Sigmoid colon (tissue), 4 donors: ENCODE results near the gene ALDH3A2.

ENCODE experiments used
- POLR2A ChIP-seq, 2 donors: fragments of 450-650 bp; IDR thresholded peaks; one replicate each; pipeline ENCODE4 v1.6.1; 2016; ENCODE audit warnings: antibody characterized with exemption in 2 of 2, mild to moderate bottlenecking in 2 of 2, moderate library complexity in 2 of 2
- POLR2AphosphoS5 ChIP-seq, 4 donors: sonication (generic); formaldehyde crosslinking; IDR thresholded peaks; one replicate each; pipeline ENCODE4 v1.6.1; 2017; ENCODE audit warnings: antibody characterized with exemption in 4 of 4
- TF ChIP-seq, protein P1 (sequence below), 4 experiments: fragments of 450-650 bp in 3 of 4; fragments of 200-600 bp in 1 of 4; IDR thresholded peaks; one replicate each; pipeline ENCODE4 v1.5.1; 2016 to 2019; ENCODE audit warnings: antibody characterized with exemption in 4 of 4, mild to moderate bottlenecking in 3 of 4, moderate library complexity in 2 of 4

DNA sequence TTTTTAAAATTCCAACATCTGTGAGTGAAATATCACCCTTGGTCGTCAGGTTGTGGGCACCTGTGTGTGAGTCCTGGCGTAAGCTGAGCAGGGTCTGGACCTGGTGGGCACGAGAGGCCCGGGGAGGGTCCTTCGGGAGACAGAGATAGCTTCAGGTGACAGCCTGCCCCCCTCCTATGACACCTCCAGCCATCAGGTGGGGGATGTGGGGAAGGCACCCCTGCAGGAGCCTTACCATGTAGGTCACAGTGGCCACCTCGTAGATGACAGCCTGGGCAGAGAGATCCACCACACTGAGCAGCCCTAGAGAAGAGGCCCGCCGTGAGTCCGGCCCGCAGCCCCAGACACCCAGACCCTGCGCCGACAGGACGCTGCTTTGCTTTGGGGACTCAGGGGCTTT, 56.6 kb downstream of the ALDH3A2 start:
- TF ChIP-seq, protein P1, sequence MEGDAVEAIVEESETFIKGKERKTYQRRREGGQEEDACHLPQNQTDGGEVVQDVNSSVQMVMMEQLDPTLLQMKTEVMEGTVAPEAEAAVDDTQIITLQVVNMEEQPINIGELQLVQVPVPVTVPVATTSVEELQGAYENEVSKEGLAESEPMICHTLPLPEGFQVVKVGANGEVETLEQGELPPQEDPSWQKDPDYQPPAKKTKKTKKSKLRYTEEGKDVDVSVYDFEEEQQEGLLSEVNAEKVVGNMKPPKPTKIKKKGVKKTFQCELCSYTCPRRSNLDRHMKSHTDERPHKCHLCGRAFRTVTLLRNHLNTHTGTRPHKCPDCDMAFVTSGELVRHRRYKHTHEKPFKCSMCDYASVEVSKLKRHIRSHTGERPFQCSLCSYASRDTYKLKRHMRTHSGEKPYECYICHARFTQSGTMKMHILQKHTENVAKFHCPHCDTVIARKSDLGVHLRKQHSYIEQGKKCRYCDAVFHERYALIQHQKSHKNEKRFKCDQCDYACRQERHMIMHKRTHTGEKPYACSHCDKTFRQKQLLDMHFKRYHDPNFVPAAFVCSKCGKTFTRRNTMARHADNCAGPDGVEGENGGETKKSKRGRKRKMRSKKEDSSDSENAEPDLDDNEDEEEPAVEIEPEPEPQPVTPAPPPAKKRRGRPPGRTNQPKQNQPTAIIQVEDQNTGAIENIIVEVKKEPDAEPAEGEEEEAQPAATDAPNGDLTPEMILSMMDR (IDR thresholded peaks at IDR 0.05) = no peak
- TF ChIP-seq POLR2A (IDR thresholded peaks at IDR 0.05) (no peak), POLR2AphosphoS5 (IDR thresholded peaks at IDR 0.05) (no peak)
